ENCODE results near the gene DYNLL1.

The DYNLL1 gene

DNA sequence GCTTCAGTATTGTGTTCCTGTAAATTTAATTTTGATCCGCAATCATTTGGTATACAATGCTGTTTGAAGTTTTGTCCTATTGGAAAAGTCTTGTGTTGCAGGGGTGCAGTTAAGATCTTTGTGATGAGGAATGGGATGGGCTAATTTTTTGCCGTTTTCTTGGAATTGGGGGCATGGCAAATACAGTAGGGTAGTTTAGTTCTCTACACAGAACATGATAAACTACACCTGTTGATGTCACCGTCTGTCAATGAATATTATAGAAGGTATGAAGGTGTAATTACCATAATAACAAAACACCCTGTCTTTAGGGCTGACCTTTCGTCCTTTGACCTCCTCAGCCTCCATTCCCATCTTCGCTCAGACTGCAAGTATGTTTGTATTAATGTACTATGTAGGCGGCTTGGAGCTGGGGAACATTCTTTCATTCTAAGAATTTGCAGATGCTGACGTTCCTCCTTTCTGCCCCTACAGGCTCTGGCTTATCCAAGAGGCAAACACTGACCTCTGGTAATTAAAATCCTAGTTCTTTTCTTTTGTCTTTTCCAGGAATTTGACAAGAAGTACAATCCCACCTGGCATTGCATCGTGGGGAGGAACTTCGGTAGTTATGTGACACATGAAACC, 1.7 kb downstream of the DYNLL1 start:
- WGBS, result 70% methylated on average over 6 of the region's 9 CpGs
- no peak overlapping the region for H3K27ac ChIP-seq (ENCODE audit: low read length, poor library complexity, severe bottlenecking)
- H4K8ac ChIP-seq (ENCODE audit: low read length), result no peak overlapping the region
- no peak overlapping the region for H3K18ac ChIP-seq (ENCODE audit: low read depth in 1 of 2, low read length in 2 of 2)
- H3K14ac ChIP-seq (ENCODE audit: low read length in 2 of 2), result no peak overlapping the region
- H2BK15ac ChIP-seq (ENCODE audit: low read depth, poor library complexity, severe bottlenecking), result no peak overlapping the region
- no peak for DNase-seq
- H3K4ac ChIP-seq (ENCODE audit: low read depth in 1 of 2, low read length in 2 of 2), result no peak overlapping the region
- H3K4me2 ChIP-seq (ENCODE audit: low read length, poor library complexity, severe bottlenecking), result peak overlapping the region; percentile 77
- H3K9me3 ChIP-seq (ENCODE audit: control insufficient read depth, low read length), result no peaks in the 10 kb centered on the region
- no peak overlapping the region for H2BK12ac ChIP-seq (ENCODE audit: low read length in 2 of 2)
- H2BK5ac ChIP-seq (ENCODE audit: low read depth, low read length, poor library complexity, severe bottlenecking), result no peak overlapping the region
- H4K91ac ChIP-seq (ENCODE audit: low read length), result no peak overlapping the region
- H2AK5ac ChIP-seq (ENCODE audit: low read length, severe bottlenecking), result no peak overlapping the region
- H3K79me1 ChIP-seq (replicated peaks; ENCODE audit: low read length, poor library complexity, severe bottlenecking), result peaks cover 11% of the 10 kb centered on the region
- H2BK120ac ChIP-seq (ENCODE audit: low read depth, low read length), result no peak overlapping the region
- peaks cover 5 to 34% of the 10 kb centered on the region in 2 experiments for H3K36me3 ChIP-seq (ENCODE audit: control insufficient read depth in 1 of 2, insufficient read depth in 2 of 2, low read depth in 1 of 2, low read length in 2 of 2)
- H2AFZ ChIP-seq (ENCODE audit: low read depth, low read length), result no peak overlapping the region
- H3K23ac ChIP-seq (ENCODE audit: low read length in 2 of 2), result no peak overlapping the region
- H3K27me3 ChIP-seq (ENCODE audit: control insufficient read depth in 1 of 2, insufficient read depth in 1 of 2, low read length in 2 of 2), result no peaks in the 10 kb centered on the region
- H3K4me3 ChIP-seq (ENCODE audit: insufficient read depth in 1 of 2, low read depth in 1 of 2, low read length in 2 of 2), result peak overlapping the region in 1 of 2 experiments; percentile 96
- H3K4me1 ChIP-seq (ENCODE audit: control insufficient read depth, insufficient read depth, low read depth, low read length), result no peaks in the 10 kb centered on the region
- H3K9ac ChIP-seq (ENCODE audit: low read length), result peak overlapping the region; percentile 97

DNA sequence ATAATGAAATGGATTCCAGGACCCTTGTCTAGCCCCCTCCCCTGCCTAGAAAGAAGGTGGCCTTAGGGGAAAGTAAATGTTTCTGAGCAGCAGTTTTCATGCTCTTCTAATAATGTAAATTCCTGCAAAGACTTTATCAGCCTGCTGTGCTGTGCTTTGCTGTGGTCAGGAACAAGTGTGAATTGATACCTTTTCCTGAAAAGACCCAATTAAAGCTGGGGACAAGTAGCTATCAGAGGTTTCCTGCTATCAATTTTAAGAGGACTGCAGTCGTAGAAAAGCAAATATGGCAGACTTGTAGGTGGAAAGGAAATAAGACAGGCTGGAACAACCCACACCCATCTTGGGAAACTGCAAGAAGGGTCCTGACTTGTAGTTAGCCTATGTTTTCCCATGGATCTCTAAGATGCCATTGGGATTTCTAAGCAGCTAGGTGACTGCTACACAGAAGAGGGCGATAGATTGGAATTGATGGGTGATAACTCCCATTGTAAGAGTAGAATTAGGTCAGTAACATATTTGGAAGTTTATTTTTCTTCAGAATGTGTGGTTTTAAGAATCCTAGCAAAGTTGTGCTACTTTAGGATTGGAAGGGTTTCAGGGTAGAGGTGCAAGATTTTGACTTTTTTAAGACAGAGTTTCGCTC, 3.1 kb downstream of the DYNLL1 start:
- Histone ChIP-seq H3K14ac (ENCODE audit: low read length in 2 of 2) (no peak overlapping the region), H2BK12ac (ENCODE audit: low read length in 2 of 2) (no peak overlapping the region), H3K27ac (ENCODE audit: low read length, poor library complexity, severe bottlenecking) (no peak overlapping the region), H3K4me3 (ENCODE audit: insufficient read depth in 1 of 2, low read depth in 1 of 2, low read length in 2 of 2) (no peak overlapping the region), H2AK5ac (ENCODE audit: low read length, severe bottlenecking) (no peak overlapping the region), H2AFZ (ENCODE audit: low read depth, low read length) (no peak overlapping the region), H3K36me3 (ENCODE audit: control insufficient read depth in 1 of 2, insufficient read depth in 2 of 2, low read depth in 1 of 2, low read length in 2 of 2) (peaks cover 5 to 46% of the 10 kb centered on the region in 2 experiments), H4K8ac (ENCODE audit: low read length) (no peak overlapping the region), H3K79me1 (replicated peaks; ENCODE audit: low read length, poor library complexity, severe bottlenecking) (peaks cover 11% of the 10 kb centered on the region), H3K9ac (ENCODE audit: low read length) (peak overlapping the region; percentile 97), H2BK120ac (ENCODE audit: low read depth, low read length) (no peak overlapping the region), H3K18ac (ENCODE audit: low read depth in 1 of 2, low read length in 2 of 2) (no peak overlapping the region), H3K23ac (ENCODE audit: low read length in 2 of 2) (no peak overlapping the region), H3K4me1 (ENCODE audit: control insufficient read depth, insufficient read depth, low read depth, low read length) (no peaks in the 10 kb centered on the region), H3K9me3 (ENCODE audit: control insufficient read depth, low read length) (no peaks in the 10 kb centered on the region), H3K27me3 (ENCODE audit: control insufficient read depth in 1 of 2, insufficient read depth in 1 of 2, low read length in 2 of 2) (no peaks in the 10 kb centered on the region), H4K91ac (ENCODE audit: low read length) (no peak overlapping the region), H2BK5ac (ENCODE audit: low read depth, low read length, poor library complexity, severe bottlenecking) (no peak overlapping the region), H3K4me2 (ENCODE audit: low read length, poor library complexity, severe bottlenecking) (no peak overlapping the region), H3K4ac (ENCODE audit: low read depth in 1 of 2, low read length in 2 of 2) (no peak overlapping the region), H2BK15ac (ENCODE audit: low read depth, poor library complexity, severe bottlenecking) (no peak overlapping the region)
- 97% methylated on average over 3 of the region's 3 CpGs for WGBS
- no peak for DNase-seq

DNA sequence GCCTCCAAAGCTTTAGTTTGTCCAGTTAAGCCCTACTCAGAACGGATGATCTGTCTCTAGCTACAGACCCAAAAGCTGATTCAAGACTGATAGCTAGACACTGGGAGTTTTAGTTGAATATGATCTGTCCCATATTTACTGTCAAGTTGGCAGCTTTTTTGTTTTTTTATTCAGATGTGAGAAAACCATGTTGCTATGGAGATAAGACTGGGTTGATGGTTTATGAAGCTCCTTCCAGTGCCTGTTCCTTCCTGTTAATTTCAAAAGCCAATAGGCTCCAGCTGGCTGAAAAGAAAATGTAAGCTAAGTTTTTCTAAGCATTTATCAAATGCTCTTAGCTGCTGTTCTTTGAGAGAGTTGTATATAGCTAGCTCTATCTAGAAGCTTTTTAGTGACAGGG, 4.7 kb downstream of the DYNLL1 start:
- H4K8ac ChIP-seq (ENCODE audit: low read length), result no peak overlapping the region
- H3K27me3 ChIP-seq (ENCODE audit: control insufficient read depth in 1 of 2, insufficient read depth in 1 of 2, low read length in 2 of 2), result no peaks in the 10 kb centered on the region
- no peak overlapping the region for H2BK15ac ChIP-seq (ENCODE audit: low read depth, poor library complexity, severe bottlenecking)
- no peak overlapping the region for H4K91ac ChIP-seq (ENCODE audit: low read length)
- H3K4ac ChIP-seq (ENCODE audit: low read depth in 1 of 2, low read length in 2 of 2), result no peak overlapping the region
- no peak overlapping the region for H3K4me2 ChIP-seq (ENCODE audit: low read length, poor library complexity, severe bottlenecking)
- H3K9me3 ChIP-seq (ENCODE audit: control insufficient read depth, low read length), result no peaks in the 10 kb centered on the region
- H2BK5ac ChIP-seq (ENCODE audit: low read depth, low read length, poor library complexity, severe bottlenecking), result no peak overlapping the region
- H3K14ac ChIP-seq (ENCODE audit: low read length in 2 of 2), result no peak overlapping the region
- DNase-seq, result peak; percentile 6
- H2BK120ac ChIP-seq (ENCODE audit: low read depth, low read length), result no peak overlapping the region
- H3K27ac ChIP-seq (ENCODE audit: low read length, poor library complexity, severe bottlenecking), result no peak overlapping the region
- no peaks in the 10 kb centered on the region for H3K4me1 ChIP-seq (ENCODE audit: control insufficient read depth, insufficient read depth, low read depth, low read length)
- H3K4me3 ChIP-seq (ENCODE audit: insufficient read depth in 1 of 2, low read depth in 1 of 2, low read length in 2 of 2), result no peak overlapping the region
- peaks cover 4% of the 10 kb centered on the region for H3K79me1 ChIP-seq (replicated peaks; ENCODE audit: low read length, poor library complexity, severe bottlenecking)
- H2BK12ac ChIP-seq (ENCODE audit: low read length in 2 of 2), result no peak overlapping the region
- no peak overlapping the region for H2AFZ ChIP-seq (ENCODE audit: low read depth, low read length)
- no peak overlapping the region for H2AK5ac ChIP-seq (ENCODE audit: low read length, severe bottlenecking)
- H3K18ac ChIP-seq (ENCODE audit: low read depth in 1 of 2, low read length in 2 of 2), result no peak overlapping the region
- peaks cover 8 to 53% of the 10 kb centered on the region in 2 experiments for H3K36me3 ChIP-seq (ENCODE audit: control insufficient read depth in 1 of 2, insufficient read depth in 2 of 2, low read depth in 1 of 2, low read length in 2 of 2)
- H3K9ac ChIP-seq (ENCODE audit: low read length), result peak overlapping the region; percentile 17
- no peak overlapping the region for H3K23ac ChIP-seq (ENCODE audit: low read length in 2 of 2)
- no CpG with 5 or more reads among the region's 1 CpG for WGBS

DNA sequence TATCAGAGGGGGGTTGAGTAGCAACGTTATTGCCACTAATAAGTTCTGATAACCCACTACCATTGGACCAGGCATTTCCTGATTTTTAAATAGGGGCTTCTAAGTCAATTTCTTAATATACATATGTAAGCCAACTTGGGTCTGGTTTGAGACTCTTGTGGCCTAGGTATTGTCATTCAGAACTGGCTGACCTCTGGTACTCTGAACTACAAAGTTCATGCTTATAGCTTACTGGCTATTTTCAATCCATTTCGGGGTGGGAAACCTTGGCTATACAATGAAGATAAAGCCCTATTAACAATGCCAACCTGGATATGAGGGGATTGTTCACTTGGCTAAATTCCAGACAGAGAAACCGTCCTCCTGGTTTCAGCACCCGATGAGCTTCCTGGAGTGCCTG, 8.7 kb downstream of the DYNLL1 start:
- no peaks in the 10 kb centered on the region for H3K4me1 ChIP-seq (ENCODE audit: control insufficient read depth, insufficient read depth, low read depth, low read length)
- no peak overlapping the region for H2AFZ ChIP-seq (ENCODE audit: low read depth, low read length)
- 92% methylated on average over 3 of the region's 4 CpGs for whole genome bisulfite sequencing

More for the DNA sequence above, 8.7 kb downstream of the DYNLL1 start:
- H3K4me3 ChIP-seq (ENCODE audit: insufficient read depth in 1 of 2, low read depth in 1 of 2, low read length in 2 of 2), result no peak overlapping the region
- no peak overlapping the region for H2BK12ac ChIP-seq (ENCODE audit: low read length in 2 of 2)
- no peak overlapping the region for H4K8ac ChIP-seq (ENCODE audit: low read length)
- H3K23ac ChIP-seq (ENCODE audit: low read length in 2 of 2), result no peak overlapping the region
- H3K27me3 ChIP-seq (ENCODE audit: control insufficient read depth in 1 of 2, insufficient read depth in 1 of 2, low read length in 2 of 2), result no peaks in the 10 kb centered on the region
- H3K18ac ChIP-seq (ENCODE audit: low read depth in 1 of 2, low read length in 2 of 2), result no peak overlapping the region
- no peak overlapping the region for H2AK5ac ChIP-seq (ENCODE audit: low read length, severe bottlenecking)
- peaks cover 2% of the 10 kb centered on the region for H3K79me1 ChIP-seq (replicated peaks; ENCODE audit: low read length, poor library complexity, severe bottlenecking)
- no peaks in the 10 kb centered on the region for H3K9me3 ChIP-seq (ENCODE audit: control insufficient read depth, low read length)
- H2BK15ac ChIP-seq (ENCODE audit: low read depth, poor library complexity, severe bottlenecking), result no peak overlapping the region
- no peak overlapping the region for H3K4ac ChIP-seq (ENCODE audit: low read depth in 1 of 2, low read length in 2 of 2)
- H3K9ac ChIP-seq (ENCODE audit: low read length), result no peak overlapping the region
- no peak overlapping the region for H3K14ac ChIP-seq (ENCODE audit: low read length in 2 of 2)
- no peak overlapping the region for H2BK120ac ChIP-seq (ENCODE audit: low read depth, low read length)
- no peak overlapping the region for H4K91ac ChIP-seq (ENCODE audit: low read length)
- H3K36me3 ChIP-seq (ENCODE audit: control insufficient read depth in 1 of 2, insufficient read depth in 2 of 2, low read depth in 1 of 2, low read length in 2 of 2), result peaks cover 16 to 44% of the 10 kb centered on the region in 2 experiments
- no peak for DNase-seq
- no peak overlapping the region for H2BK5ac ChIP-seq (ENCODE audit: low read depth, low read length, poor library complexity, severe bottlenecking)
- H3K4me2 ChIP-seq (ENCODE audit: low read length, poor library complexity, severe bottlenecking), result no peak overlapping the region
- H3K27ac ChIP-seq (ENCODE audit: low read length, poor library complexity, severe bottlenecking), result no peak overlapping the region
